NCI-H345 (cell line): ENCODE results near the gene ANKRD2.
"Not testable (repeated sequence)": the region's sequence is repeated elsewhere in the genome, so short reads cannot be mapped to it uniquely, and the experiment has no call there.

Experiments used
- DNase-seq: peaks from one replicate; lab custom pipeline; 2025; lab: John Stamatoyannopoulos, UW

ANKRD2 gene, protein sequence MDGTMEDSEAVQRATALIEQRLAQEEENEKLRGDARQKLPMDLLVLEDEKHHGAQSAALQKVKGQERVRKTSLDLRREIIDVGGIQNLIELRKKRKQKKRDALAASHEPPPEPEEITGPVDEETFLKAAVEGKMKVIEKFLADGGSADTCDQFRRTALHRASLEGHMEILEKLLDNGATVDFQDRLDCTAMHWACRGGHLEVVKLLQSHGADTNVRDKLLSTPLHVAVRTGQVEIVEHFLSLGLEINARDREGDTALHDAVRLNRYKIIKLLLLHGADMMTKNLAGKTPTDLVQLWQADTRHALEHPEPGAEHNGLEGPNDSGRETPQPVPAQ

GRCh38 chr10:97572214-97572989, at the start of gene ANKRD2:
TSS of gene ANKRD2 (plus strand) at chr10:97572779. CDS start at chr10:97572789, 10 bp downstream.
- DNase-seq = peak; percentile 27

DNA sequence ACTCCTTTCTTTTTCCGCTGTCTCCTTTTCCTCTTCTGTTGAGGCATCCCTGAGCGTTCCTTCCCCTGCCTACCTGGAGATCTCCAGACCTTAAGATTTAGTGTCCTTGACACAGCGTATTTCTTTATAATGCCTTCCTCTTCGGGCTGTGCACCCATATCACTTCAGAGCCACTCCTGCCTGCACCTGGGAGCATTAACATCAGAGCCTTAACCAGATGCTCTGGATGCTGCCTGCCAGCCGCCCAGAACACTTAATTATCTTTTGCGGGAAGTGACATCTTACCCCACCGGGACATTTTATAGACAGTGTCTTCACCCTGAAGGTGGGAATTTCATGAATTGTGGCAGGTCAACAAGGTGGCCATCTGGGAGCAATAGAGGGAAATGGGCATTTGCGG, 49.6 kb upstream of the ANKRD2 start:
- DNase-seq = no peak

DNA sequence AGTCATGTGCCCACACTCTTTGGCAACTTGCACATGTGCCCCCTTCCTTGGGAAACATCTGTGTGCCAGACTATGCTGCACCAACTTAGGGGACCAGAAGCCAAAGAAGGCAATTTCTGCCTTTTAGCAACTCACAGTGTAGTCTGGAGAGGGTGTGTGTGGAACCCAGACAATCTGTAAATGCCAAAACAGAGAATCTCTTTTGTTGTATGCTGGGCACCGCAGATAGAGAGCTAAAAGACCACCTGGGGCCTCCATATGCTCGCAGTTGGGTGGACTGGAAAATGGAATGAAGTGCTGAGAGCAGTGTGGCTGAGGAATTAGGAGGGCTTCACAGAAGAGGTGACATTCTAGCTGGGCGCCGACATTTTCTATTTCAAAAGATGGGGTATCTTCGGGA, 47.5 kb upstream of the ANKRD2 start:
- DNase-seq = no peak

DNA sequence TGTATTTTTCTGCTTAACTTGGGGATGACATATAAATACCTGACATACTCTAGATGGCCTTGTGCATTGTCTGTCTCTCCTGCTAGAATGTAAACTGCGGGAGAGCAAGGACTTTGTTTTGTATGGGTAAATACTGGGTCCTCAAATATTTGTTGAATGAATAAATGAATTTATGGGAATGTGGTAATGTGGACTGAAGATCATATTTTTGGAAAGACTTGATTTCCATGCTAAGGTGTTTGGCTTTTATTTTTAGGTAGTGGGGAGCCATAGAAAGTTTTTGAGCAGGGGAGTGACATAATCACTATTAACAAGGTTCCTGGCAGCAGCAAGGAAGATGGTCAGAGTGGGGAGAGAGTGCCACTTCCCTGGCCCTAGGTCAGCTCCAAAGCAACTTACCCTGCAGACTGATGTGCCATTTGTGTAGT, 46.9 kb upstream of the ANKRD2 start:
- no peak for DNase-seq

DNA sequence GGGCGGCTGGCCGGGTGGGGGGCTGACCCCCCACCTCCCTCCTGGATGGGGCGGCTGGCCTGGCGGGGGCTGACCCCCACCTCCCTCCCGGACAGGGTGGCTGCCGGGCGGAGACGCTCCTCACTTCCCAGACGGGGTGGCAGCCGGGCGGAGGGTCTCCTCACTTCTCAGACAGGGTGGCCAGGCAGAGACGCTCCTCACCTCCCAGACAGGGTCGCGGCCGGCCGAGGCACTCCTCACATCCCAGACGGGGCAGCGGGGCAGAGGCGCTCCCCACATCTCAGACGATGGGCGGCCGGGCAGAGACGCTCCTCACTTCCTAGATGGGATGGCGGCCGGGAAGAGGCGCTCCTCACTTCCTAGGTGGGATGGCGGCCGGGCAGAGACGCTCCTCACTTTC, 43.7 kb upstream of the ANKRD2 start:
- DNase-seq = not testable (repeated sequence)

DNA sequence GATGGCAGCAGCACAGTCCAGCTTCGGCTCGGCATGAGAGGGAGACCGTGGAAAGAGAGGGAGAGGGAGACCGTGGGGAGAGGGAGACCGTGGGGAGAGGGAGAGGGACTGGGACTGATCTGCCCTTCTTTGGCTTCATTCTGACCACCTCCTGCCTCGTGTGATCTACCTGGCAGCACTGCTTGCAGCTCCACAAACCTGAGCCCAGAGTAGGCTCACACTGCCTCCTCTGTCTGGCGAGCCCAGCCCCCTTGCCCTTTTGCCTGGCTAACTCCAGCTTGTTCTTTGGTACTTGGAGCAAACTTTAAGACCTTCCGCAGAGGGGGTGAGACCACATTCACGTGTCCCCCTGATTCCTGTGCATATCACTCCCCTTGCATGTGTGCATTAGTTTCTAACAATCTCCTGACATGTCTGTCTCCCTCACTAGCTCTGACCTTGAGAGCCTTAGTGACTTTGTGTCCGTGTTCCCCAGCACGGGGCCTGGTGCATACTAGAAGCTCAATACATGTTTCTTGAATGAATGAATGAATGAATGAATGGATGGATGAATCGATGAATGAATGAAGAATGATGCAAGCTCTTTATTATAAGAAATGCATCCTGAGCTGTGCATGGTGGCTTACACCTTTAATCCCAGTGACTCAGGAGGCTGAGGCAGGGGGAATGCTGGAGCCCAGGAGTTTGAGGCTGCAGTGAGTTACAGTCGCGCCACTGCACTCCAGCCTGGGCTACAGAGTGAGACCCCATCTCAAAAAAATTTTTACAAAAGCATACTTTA, 42.7 kb upstream of the ANKRD2 start:
- DNase-seq = no peak

GRCh38 chr10:97531401-97531986, 41.1 kb upstream of the ANKRD2 start:
- DNase-seq = no peak

GRCh38 chr10:97532935-97533671, 39.5 kb upstream of the ANKRD2 start:
- DNase-seq = no peak

DNA sequence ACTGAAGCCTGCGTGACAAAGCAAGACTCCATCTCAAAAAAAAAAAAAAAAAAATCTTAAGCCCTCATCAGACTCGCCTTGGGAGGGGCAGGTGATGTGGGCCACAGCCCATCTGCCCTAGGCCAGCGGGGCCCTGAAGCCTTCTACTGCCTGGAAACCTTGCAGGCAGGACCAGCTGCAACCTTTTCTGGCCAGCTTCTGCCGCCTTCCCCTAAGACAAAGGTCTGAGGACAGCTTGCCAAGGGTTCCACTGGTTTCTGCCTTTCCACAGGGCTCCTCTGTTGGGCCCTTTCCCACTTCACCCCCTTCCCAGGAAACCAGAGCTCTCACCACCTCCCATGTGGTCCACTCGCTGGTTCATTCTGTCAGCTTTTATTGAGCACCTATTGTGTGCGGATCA, 38.7 kb upstream of the ANKRD2 start:
- DNase-seq = no peak

- DNase-seq = no peak
Measured at GRCh38 chr10:97534746-97535367, 37.7 kb upstream of the ANKRD2 start.

GRCh38 chr10:97537186-97537869, 35.3 kb upstream of the ANKRD2 start:
- no peak for DNase-seq

- no peak for DNase-seq
Measured at GRCh38 chr10:97538411-97538810, 34.2 kb upstream of the ANKRD2 start.

GRCh38 chr10:97538839-97539238, 33.7 kb upstream of the ANKRD2 start:
- no peak for DNase-seq

GRCh38 chr10:97539523-97540200, 32.9 kb upstream of the ANKRD2 start:
- DNase-seq = no peak

- no peak for DNase-seq
Measured at GRCh38 chr10:97540669-97541500, 31.7 kb upstream of the ANKRD2 start.

GRCh38 chr10:97542169-97543024, 30.2 kb upstream of the ANKRD2 start:
- no peak for DNase-seq

- DNase-seq = no peak
Measured at GRCh38 chr10:97543025-97543546, 29.5 kb upstream of the ANKRD2 start.
